ENCODE data around the gene UBL3. TPM values are rescaled to one million over a fixed set of nuclear protein-coding genes. Genes with fewer than 3 reads are reported as not detected.
A peak's percentile ranks its signal among the peaks of the same experiment; 100 is the strongest.

UBL3 gene
- total RNA-seq, 1 experiment from 2014 or later: 19.0 TPM

DNA sequence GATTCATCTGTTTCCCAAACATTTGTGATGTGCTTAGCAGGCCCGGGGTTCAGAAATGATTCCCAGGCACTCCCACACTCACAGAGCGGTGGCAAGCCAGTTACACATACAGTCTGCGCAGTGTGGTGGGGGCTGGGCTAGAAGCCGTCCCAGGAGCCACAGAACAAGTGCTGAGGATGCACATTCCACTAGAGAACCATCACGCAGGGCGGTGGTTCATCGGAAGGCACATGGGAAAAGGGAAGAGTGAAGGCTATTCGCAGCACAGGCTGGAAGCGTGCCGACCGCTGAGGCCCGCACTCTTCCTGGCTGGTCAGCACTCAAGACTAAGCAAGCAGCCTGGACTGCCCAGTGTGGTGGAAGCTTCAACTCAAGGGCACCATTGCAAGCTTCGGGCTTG, 128.7 kb downstream of the UBL3 start:
- H2BK12ac ChIP-seq (ENCODE audit: insufficient read length, low read depth, low read length): no peak overlapping the region
- H3K4me1 ChIP-seq (ENCODE audit: insufficient read depth, low read length): no peaks in the 10 kb centered on the region
- no peak overlapping the region for H3K56ac ChIP-seq (ENCODE audit: insufficient read length, low read depth, low read length)
- no peak overlapping the region for H3K9ac ChIP-seq (ENCODE audit: extremely low read depth, insufficient read length, low read length)
- Mint-ChIP-seq H3K27me3 (ENCODE audit: low read depth) (no peaks in the 10 kb centered on the region; the same call in 1 of the 2 replicates), H3K27ac (peak overlapping the region in 1 of 3 experiments; percentile 56; a peak in 2 of 7 replicates), H3K9me3 (peaks cover 9 to 15% of the 10 kb centered on the region in 2 experiments), H3K4me3 (no peak overlapping the region), H3K36me3 (ENCODE audit: insufficient read depth in 1 of 3, low read depth in 3 of 3) (peaks cover 0 to 5% (median 0%) of the 10 kb centered on the region in 3 experiments; a peak in 2 of 7 replicates), H3K4me1 (peaks cover 15 to 18% of the 10 kb centered on the region in 2 experiments)
- H3K79me2 ChIP-seq (ENCODE audit: insufficient read depth, low read length): no peaks in the 10 kb centered on the region
- no peak overlapping the region for H2BK5ac ChIP-seq (ENCODE audit: insufficient read length, low read length)
- no peak overlapping the region for H3K4ac ChIP-seq (ENCODE audit: low read depth, low read length)
- no peak overlapping the region for H2BK120ac ChIP-seq (ENCODE audit: low read depth, low read length, poor library complexity, severe bottlenecking)
- H2BK20ac ChIP-seq (ENCODE audit: low read depth, low read length, poor library complexity, severe bottlenecking): no peak overlapping the region
- DNase-seq: no peak
- H3K23me2 ChIP-seq (ENCODE audit: insufficient read length, low read depth, low read length, poor library complexity, severe bottlenecking): no peaks in the 10 kb centered on the region
- no peak overlapping the region for H2AFZ ChIP-seq (ENCODE audit: low read length)
- no CpG with 5 or more reads among the region's 13 CpGs for WGBS (ENCODE audit: extremely low coverage, insufficient read length, low lambda C conversion rate)
- H4K20me1 ChIP-seq (ENCODE audit: control insufficient read depth, insufficient read depth, insufficient read length): no peaks in the 10 kb centered on the region
- no peak overlapping the region for H4K5ac ChIP-seq (ENCODE audit: insufficient read length, low read depth, low read length)
- H3K27me3 ChIP-seq (ENCODE audit: insufficient read depth, low read length): no peaks in the 10 kb centered on the region; the same call in 1 of the 2 replicates
- no peak overlapping the region for H2BK15ac ChIP-seq (ENCODE audit: low read depth, low read length)
- TF ChIP-seq, protein P1, sequence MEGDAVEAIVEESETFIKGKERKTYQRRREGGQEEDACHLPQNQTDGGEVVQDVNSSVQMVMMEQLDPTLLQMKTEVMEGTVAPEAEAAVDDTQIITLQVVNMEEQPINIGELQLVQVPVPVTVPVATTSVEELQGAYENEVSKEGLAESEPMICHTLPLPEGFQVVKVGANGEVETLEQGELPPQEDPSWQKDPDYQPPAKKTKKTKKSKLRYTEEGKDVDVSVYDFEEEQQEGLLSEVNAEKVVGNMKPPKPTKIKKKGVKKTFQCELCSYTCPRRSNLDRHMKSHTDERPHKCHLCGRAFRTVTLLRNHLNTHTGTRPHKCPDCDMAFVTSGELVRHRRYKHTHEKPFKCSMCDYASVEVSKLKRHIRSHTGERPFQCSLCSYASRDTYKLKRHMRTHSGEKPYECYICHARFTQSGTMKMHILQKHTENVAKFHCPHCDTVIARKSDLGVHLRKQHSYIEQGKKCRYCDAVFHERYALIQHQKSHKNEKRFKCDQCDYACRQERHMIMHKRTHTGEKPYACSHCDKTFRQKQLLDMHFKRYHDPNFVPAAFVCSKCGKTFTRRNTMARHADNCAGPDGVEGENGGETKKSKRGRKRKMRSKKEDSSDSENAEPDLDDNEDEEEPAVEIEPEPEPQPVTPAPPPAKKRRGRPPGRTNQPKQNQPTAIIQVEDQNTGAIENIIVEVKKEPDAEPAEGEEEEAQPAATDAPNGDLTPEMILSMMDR (conservative IDR thresholded peaks at IDR 0.05): no peak
- no peaks in the 10 kb centered on the region for H3K9me3 ChIP-seq (ENCODE audit: control insufficient read depth, low read depth, low read length)
- H3K79me1 ChIP-seq (ENCODE audit: insufficient read depth, low read depth, low read length, poor library complexity, severe bottlenecking): no peaks in the 10 kb centered on the region
- H2AK5ac ChIP-seq (ENCODE audit: insufficient read length, low read length): no peak overlapping the region
- no peak overlapping the region for H4K8ac ChIP-seq (replicated peaks; ENCODE audit: insufficient read length, low read depth, low read length)
- no peak overlapping the region for H3T11ph ChIP-seq (ENCODE audit: low read length)
- H3K4me2 ChIP-seq (ENCODE audit: insufficient read depth, insufficient read length, low read length): no peak overlapping the region
- 0 out of 2 replicates have a peak overlapping the region, but pooled peaks have one; percentile 16 for H3K14ac ChIP-seq (ENCODE audit: insufficient read depth, low read length)
- no peak overlapping the region for H3K18ac ChIP-seq (ENCODE audit: insufficient read length, low read depth, low read length)
- H3K27ac ChIP-seq (ENCODE audit: insufficient read length, low read depth, low read length): no peak overlapping the region
- no peak overlapping the region for H4K91ac ChIP-seq (ENCODE audit: insufficient read length, low read depth, low read length)
- no peak overlapping the region for H3K23ac ChIP-seq (ENCODE audit: insufficient read length, low read depth, low read length)
